ENCODE data around the gene COX7A2L.

The COX7A2L gene

GRCh38 chr2:42324244-42324643, 36.8 kb downstream of the COX7A2L start:
- no peak for TF ChIP-seq CTCF (IDR thresholded peaks at IDR 0.05; ENCODE audit: extremely low read depth, insufficient read depth, missing control alignments)
- in situ Hi-C loops (cut with MboI; ENCODE audit: low pct_unique_long_range_greater_than_20kb, low sequenced_read_pairs, unreplicated experiment), result loop anchor here (10.0 kb wide), 1 partner anchor 229 kb away; no protein-coding TSS in a partner anchor
- no peak for DNase-seq (ENCODE audit: low spot score)

GRCh38 chr2:42321452-42322064, 39.5 kb downstream of the COX7A2L start:
- in situ Hi-C loops (cut with MboI; ENCODE audit: low pct_unique_long_range_greater_than_20kb, low sequenced_read_pairs, unreplicated experiment), result loop anchor here (10.0 kb wide), 1 partner anchor 227 kb away; no protein-coding TSS in a partner anchor
- TF ChIP-seq CTCF (IDR thresholded peaks at IDR 0.05; ENCODE audit: extremely low read depth, insufficient read depth, missing control alignments), result no peak
- DNase-seq (ENCODE audit: low spot score), result no peak

GRCh38 chr2:42319265-42319664, 41.8 kb downstream of the COX7A2L start:
- no peak for DNase-seq (ENCODE audit: low spot score)
- no peak for TF ChIP-seq CTCF (IDR thresholded peaks at IDR 0.05; ENCODE audit: extremely low read depth, insufficient read depth, missing control alignments)
- in situ Hi-C loops (cut with MboI; ENCODE audit: low pct_unique_long_range_greater_than_20kb, low sequenced_read_pairs, unreplicated experiment), result no loop called here

- no peak for TF ChIP-seq CTCF (IDR thresholded peaks at IDR 0.05; ENCODE audit: extremely low read depth, insufficient read depth, missing control alignments)
- DNase-seq (ENCODE audit: low spot score), result no peak
- in situ Hi-C loops (cut with MboI; ENCODE audit: low pct_unique_long_range_greater_than_20kb, low sequenced_read_pairs, unreplicated experiment), result no loop called here
These were observed 43.1 kb downstream of the COX7A2L start for GRCh38 chr2:42317945-42318344.

- no peak for DNase-seq (ENCODE audit: low spot score)
- no peak for TF ChIP-seq CTCF (IDR thresholded peaks at IDR 0.05; ENCODE audit: extremely low read depth, insufficient read depth, missing control alignments)
- in situ Hi-C loops (cut with MboI; ENCODE audit: low pct_unique_long_range_greater_than_20kb, low sequenced_read_pairs, unreplicated experiment), result no loop called here
These were observed 43.5 kb downstream of the COX7A2L start for GRCh38 chr2:42317486-42317885.

- TF ChIP-seq CTCF (IDR thresholded peaks at IDR 0.05; ENCODE audit: extremely low read depth, insufficient read depth, missing control alignments), result no peak
- no peak for DNase-seq (ENCODE audit: low spot score)
- in situ Hi-C loops (cut with MboI; ENCODE audit: low pct_unique_long_range_greater_than_20kb, low sequenced_read_pairs, unreplicated experiment), result no loop called here
These were observed 44.1 kb downstream of the COX7A2L start for GRCh38 chr2:42316910-42317309.
